GM06990 (cell line): ENCODE data around the gene AGTRAP.

ENCODE experiments used
- DNase-seq: peaks from one replicate; pipeline ENCODE4 v3.0.0-alpha.2; 2011; ENCODE audit not compliant: insufficient read length; ENCODE audit errors: extremely low read depth
- H3K27me3 ChIP-seq: replicated peaks from 2 replicates; pipeline ENCODE4 v1.6.0; 2011; ENCODE audit warnings: low read length; ENCODE audit not compliant: control insufficient read depth, insufficient read depth
- H3K36me3 ChIP-seq: 2 replicates; pipeline ENCODE4 v1.5.1; 2011; ENCODE audit warnings: low read length; ENCODE audit not compliant: control insufficient read depth, insufficient read depth
- H3K4me3 ChIP-seq: replicated peaks from 2 replicates; pipeline ENCODE4 v1.5.1; 2011; ENCODE audit warnings: low read depth, mild to moderate bottlenecking, control low read depth, low read length
- CTCF ChIP-seq: IDR thresholded peaks from 2 replicates; pipeline ENCODE4 v1.5.1; 2011; ENCODE audit warnings: low read length, control low read depth, mild to moderate bottlenecking, inconsistent platforms; ENCODE audit not compliant: insufficient read depth, poor library complexity, severe bottlenecking

Gene AGTRAP

GRCh38 chr1:11752359-11753088, 16.6 kb downstream of the AGTRAP start:
- DNase-seq: no peak
- no peaks in the 10 kb centered on the region for H3K27me3 ChIP-seq
- H3K4me3 ChIP-seq: no peak overlapping the region
- TF ChIP-seq CTCF: no peak
- H3K36me3 ChIP-seq: no peaks in the 10 kb centered on the region; the same call in 1 of the 2 replicates

DNA sequence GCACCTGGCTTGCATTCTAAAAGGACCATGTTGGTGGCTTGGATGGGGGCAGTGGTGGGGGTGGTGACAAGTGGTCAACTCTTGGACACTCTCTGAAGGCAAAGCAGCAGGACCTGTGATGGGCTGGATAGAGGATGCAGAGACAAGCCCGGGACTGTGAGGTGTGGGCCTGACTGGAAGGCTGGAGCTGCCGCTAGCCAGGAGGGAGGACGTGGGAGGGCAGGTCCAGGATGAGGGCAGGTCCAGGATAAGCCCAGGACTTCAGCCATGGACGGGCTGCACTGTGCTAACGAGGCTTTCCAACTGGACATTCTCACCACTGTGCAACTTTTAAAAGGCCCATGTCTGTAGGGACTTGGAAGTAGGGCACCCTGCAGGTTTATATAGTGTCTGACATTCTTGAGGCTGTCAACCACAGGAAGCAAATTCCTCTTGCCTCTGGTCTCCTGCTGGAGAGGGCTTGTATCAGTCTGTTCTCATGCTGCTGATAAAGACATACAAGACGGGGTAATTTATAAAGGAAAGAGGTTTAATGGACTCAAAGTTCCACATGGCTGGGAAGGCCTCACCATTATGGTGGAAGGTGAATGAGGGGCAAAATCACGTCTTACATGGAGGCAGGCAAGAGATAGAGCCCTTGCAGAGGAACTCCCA, 17.7 kb downstream of the AGTRAP start:
- Histone ChIP-seq H3K36me3 (no peaks in the 10 kb centered on the region; the same call in 1 of the 2 replicates), H3K4me3 (no peak overlapping the region), H3K27me3 (no peaks in the 10 kb centered on the region)
- no peak for DNase-seq
- no peak for TF ChIP-seq CTCF

- Histone ChIP-seq H3K27me3 (no peaks in the 10 kb centered on the region), H3K36me3 (no peaks in the 10 kb centered on the region), H3K4me3 (no peak overlapping the region)
- DNase-seq: no peak
- no peak for TF ChIP-seq CTCF
These were observed 21.1 kb downstream of the AGTRAP start for GRCh38 chr1:11757047-11757446.

DNA sequence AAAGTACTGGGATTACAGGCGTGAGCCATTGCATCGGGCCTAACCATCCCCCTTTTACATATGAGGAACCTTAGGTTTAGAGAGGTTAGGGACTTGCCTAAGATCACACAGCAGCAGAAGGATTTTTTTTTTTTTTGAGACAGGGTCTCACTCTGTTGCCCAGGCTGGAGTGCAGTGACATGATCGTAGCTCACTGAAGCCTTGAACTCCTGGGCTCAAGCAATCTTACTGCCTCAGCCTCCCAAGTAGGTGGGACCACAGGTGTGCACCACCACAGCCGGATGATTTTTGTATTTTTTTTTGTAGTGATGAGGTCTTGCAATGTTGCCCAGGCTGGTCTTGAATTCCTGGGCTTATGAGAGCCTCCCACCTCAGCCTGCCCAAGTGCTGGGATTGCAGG, 23.9 kb downstream of the AGTRAP start:
- no peak for TF ChIP-seq CTCF
- H3K4me3 ChIP-seq: no peak overlapping the region

GRCh38 chr1:11761285-11761684, 25.3 kb downstream of the AGTRAP start:
- Histone ChIP-seq H3K27me3 (no peaks in the 10 kb centered on the region), H3K36me3 (no peaks in the 10 kb centered on the region), H3K4me3 (no peak overlapping the region)
- DNase-seq: no peak
- TF ChIP-seq CTCF: no peak

More for the DNA sequence above, 23.9 kb downstream of the AGTRAP start:
- no peak for DNase-seq
- H3K27me3 ChIP-seq: no peaks in the 10 kb centered on the region
- H3K36me3 ChIP-seq: no peaks in the 10 kb centered on the region
